Ramos (cell line): Measurements from ENCODE around the gene SHTN1.

Source experiments
- in situ Hi-C: fragments of 300-500 bp; cut with MboI; formaldehyde crosslinking; loops from one replicate; pipeline ENCODE4 v1.14.3; 2022; ENCODE audit warnings: low sequenced_read_pairs; ENCODE audit not compliant: unreplicated experiment

Gene SHTN1

DNA sequence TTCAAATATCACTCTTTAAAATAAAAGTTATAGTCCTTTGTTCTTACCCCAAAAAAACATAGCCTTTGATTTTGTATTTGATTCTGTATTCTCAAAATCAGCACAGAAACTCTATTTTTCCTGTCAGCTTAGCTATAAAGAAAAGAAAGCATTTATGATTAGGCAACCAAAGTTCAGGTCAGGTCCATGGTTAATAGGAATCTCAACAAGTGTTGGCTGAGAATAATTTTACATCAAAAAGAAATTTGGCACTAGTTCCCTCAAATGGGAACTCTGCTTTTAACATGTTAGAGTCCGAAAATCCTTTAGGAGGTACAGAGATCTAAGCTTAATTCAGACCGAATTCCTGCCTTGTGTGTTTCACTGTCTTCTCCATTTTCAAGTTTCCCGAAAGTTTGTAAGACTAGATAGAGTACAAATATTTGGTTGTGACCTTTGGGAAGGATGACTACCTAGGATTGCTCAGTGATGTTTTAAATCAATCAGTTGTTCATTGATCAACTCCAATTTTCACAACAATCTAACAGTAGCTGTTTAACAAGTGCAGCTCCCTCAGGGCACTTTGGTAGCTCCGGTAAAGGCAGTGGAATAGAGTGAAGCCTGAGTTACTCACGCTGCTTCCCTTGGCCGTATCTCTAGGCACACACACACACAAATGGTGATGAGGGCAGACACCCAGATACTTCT is 164.5 kb downstream of the SHTN1 start:
- in situ Hi-C loops, result no loop called here

DNA sequence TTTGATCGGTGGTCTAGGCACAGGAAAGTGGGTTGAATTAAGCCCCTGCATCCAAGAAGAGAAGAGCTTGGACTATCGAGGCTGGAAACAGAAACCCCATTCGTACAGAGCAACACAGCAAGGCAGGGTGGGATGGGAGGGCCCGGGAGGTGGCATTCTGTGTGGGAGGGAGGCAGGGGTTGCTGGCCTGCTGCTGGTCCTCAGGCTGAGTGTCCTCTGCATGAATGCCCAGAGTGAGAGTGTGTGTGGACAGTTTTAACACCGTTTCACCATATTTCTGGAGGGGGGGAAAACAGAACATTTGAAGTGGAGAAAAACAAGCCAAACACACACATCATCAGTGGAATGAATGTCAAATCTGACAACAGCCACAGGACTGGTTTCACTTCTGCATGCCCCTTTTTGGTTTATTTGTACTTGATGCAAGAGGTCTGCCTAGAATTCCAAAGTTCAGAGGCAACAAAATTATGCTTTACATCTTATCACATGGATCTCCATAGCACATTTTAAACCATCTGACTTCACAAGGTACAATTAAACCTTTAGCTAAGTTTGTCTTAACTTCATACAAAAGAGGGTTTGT is 166.8 kb downstream of the SHTN1 start:
- in situ Hi-C loops, result no loop called here

DNA sequence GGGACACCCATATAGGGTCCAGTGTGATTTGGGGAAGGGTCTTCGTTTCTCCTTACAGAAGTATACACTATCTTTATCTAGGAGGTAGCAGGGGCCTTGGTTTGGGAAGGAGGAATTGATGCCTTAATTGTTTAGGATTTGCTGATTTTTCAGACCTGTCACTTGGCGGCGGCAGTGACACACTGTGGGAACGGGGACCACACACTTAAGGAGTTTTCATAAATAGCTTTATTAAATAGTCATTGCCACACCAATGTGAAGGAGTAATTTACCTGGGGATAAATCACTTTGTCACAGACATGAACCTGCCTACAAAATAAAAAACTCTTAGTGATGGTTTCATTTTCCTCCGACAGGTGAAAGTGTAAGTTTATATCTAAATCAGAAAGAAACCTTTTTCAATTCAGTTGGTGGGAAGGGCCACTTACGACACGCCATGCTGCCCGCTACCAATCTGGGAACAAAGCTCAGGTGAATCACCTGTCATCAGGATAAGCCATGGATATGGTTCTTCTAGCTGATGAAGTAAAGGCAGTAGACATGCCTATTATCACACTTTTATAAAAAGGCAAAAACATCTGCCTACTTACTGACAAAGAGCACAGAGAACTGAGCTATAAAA is 168.0 kb downstream of the SHTN1 start:
- in situ Hi-C loops, result no loop called here

DNA sequence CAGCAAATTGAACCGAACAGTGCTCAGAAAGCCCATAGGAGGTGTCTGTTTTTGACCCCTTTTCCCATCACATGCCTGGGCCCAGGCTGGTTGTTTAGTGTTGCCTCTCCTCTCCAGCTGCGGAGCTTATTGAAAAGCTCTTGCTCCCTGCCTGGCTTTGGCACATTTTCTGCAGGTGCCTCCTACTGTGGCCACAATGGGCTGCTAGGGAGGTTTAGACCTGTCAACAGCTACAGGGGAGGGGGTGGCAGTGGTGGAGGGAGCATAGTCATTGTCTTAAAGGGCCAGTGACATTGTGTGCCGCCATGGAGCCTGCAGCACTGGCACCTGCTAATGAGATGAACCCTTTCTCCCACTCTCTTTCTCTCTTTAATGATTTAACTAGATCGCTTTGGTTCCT is 168.9 kb downstream of the SHTN1 start:
- in situ Hi-C loops, result no loop called here

DNA sequence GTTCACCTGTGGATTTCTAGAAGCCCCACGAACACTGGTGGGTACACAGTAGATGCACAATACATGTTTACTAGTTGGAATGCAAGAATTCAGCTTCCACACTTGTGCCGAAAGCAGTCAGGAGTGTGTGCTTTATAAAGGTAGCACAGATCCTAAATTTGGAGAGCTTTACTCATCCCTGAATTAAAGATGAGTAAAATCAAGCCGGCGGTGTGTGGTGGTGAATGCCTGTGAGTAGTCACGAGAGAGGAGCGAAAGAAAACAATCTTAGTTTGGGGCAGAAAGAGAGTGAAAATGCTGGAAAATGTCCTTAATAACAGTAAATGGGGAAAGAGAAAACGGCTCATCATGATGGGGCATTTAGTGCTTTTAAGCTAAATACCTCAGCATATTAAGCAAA is 169.3 kb downstream of the SHTN1 start:
- in situ Hi-C loops, result no loop called here

DNA sequence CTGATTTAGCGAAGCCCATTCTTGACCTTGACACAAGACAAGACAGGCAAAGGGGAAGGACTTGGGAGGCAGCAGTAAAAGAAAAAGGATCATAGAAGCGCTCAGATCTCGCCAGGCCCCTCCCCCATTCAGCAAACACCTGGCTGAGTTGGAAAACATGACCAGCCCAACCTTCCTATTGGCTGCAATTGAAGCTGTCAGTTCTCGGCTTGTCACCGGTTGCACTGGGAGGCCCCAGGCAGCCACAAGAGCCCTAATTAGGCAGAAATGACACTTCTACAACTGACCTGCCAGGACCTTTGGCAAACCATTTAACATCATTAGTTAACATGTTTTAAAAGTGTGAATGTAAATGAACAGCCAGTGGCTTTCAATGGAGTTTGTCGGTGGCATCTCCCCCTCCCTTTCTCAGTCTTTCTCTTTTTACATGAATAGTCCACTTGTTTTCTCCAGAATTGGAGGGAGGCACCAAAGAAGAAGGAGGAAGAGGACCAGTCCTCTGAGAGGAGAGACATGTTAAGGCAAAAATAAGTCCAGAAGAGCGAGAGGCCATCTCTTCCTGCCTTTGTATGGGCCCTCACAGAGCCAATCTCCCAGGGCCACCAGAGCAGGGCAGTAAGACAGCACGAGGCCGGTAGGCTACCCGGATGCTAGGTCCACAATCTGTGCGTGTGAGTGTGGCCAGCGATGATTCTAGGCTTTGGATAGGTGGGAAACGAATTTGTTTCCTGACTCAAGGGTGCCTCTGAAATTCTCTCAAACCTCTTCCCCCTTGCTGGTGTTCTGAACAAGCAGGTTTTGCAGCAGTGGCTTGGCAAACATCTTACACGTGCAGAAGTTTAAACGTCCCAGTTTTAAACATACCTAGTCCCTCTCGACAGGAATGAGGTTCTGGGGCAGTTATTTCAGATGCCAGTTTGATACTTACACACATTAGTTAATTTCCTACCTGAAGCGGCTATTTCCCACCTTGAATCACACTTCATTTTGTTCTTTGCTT is 170.7 kb downstream of the SHTN1 start:
- in situ Hi-C loops, result no loop called here

DNA sequence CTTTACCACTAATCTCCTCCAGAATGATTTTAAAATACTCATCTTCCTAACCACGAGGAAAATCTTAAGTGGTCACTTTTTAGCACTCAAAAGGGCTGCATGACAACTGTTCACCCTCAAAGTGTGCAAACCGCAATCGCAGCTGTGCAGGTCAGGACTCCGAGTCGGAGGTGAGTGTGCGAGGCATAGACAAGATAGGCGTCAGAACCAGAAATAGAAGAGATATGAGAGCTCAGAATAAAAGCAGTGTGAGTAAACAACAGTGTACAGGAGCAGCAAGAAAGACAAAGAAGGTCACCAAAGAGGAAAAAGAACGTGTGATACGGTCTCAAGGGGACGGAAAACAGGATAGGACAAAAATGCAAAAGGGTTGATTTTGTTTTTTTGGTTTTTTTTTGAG is 173.2 kb downstream of the SHTN1 start:
- in situ Hi-C loops, result no loop called here
